Uterus (tissue), 2 donors: ENCODE data around the gene RMP24.

Experiments
- CTCF ChIP-seq, 4 experiments: fragments of 200-600 bp in 2 of 4; fragments of 450-650 bp in 2 of 4; sonication (generic) in 2 of 4; IDR thresholded peaks; one replicate each; pipeline ENCODE4 v1.5.1; 2016 to 2019; ENCODE audit warnings: antibody characterized with exemption in 4 of 4, mild to moderate bottlenecking in 2 of 4, moderate library complexity in 1 of 4
- POLR2A ChIP-seq, 2 donors: fragments of 450-650 bp; IDR thresholded peaks; one replicate each; pipeline ENCODE4 v1.6.1; 2016; ENCODE audit warnings: antibody characterized with exemption in 2 of 2, mild to moderate bottlenecking in 1 of 2, moderate library complexity in 1 of 2

- TF ChIP-seq CTCF (IDR thresholded peaks at IDR 0.05) (no peak), POLR2A (IDR thresholded peaks at IDR 0.05) (no peak)
Observed at GRCh38 chr18:35973650-35974049, 1.2 kb downstream of the RMP24 start.
